Daoy (cell line): Measurements from ENCODE around the gene HOXA5. TPM values are rescaled to one million over a fixed set of nuclear protein-coding genes. Genes with fewer than 3 reads are reported as not detected.

Source experiments
- DNase-seq: peaks from one replicate; pipeline ENCODE4 v3.0.0-alpha.2; 2015; ENCODE audit warnings: low read depth
- total RNA-seq: library from RNA; depleted of rRNA; stranded (reverse); fragments of >200 nt; shearing (Covaris generic); gene quantifications from 2 replicates; pipeline ENCODE4 v1.2.3, GENCODE V29; 2014; rRNA removed

The HOXA5 gene
- total RNA-seq, 1 experiment from 2014 or later, result 41.1 TPM

- DNase-seq, result peak; percentile 99
These were observed 47.3 kb downstream of the HOXA5 start, which contains the start of gene HOXA1 for GRCh38 chr7:27095897-27096767. TSS of gene HOXA1 (minus strand) at chr7:27096000. CDS start at chr7:27095912, 88 bp downstream.

GRCh38 chr7:27095050-27095896 is 48.2 kb downstream of the HOXA5 start:
- peak; percentile 62 for DNase-seq

GRCh38 chr7:27094304-27095049 is 49.0 kb downstream of the HOXA5 start:
- DNase-seq, result no peak

GRCh38 chr7:27093184-27093895 is 50.1 kb downstream of the HOXA5 start:
- no peak for DNase-seq

GRCh38 chr7:27092819-27093110 is 50.7 kb downstream of the HOXA5 start:
- DNase-seq, result no peak

GRCh38 chr7:27091941-27092818 is 51.3 kb downstream of the HOXA5 start:
- DNase-seq, result no peak

- DNase-seq, result no peak
These were observed 52.4 kb downstream of the HOXA5 start for GRCh38 chr7:27091105-27091504.

Other genes with a start within 250 kb of the HOXA5 start
- 5.5 and 6.4 TPM in 2 replicates for gene HOXA1, start 47.7 kb downstream of the HOXA5 start, total RNA-seq
- gene HOXA2, start 41.0 kb downstream of the HOXA5 start, total RNA-seq, result 11.4 and 12.1 TPM in 2 replicates
- gene HOXA4, start 12.9 kb downstream of the HOXA5 start, total RNA-seq, result 4.1 and 6.7 TPM in 2 replicates
- gene HOXA6, start 4.1 kb upstream of the HOXA5 start, total RNA-seq, result 0.92 and 4.2 TPM in 2 replicates
- 12.4 and 16.8 TPM in 2 replicates for gene HOXA3, start 8.9 kb upstream of the HOXA5 start, total RNA-seq
- gene HOXA7, start 13.0 kb upstream of the HOXA5 start, total RNA-seq, result 21.7 and 24.4 TPM in 2 replicates
- gene HOXA9, start 21.9 kb upstream of the HOXA5 start, total RNA-seq, result 1.8 TPM in 1 of 2 replicates, not detected in the other
- gene HOXA10, start 30.6 kb upstream of the HOXA5 start, total RNA-seq, result 12.3 and 31.2 TPM in 2 replicates
- gene HOXA11, start 41.6 kb upstream of the HOXA5 start, total RNA-seq, result 7.7 and 8.2 TPM in 2 replicates
- 0.86 and 1.3 TPM in 2 replicates for gene HOXA13, start 56.4 kb upstream of the HOXA5 start, total RNA-seq
- not detected in 2 replicates for gene EVX1, start 99.1 kb upstream of the HOXA5 start, total RNA-seq